OCI-LY1 (cell line): Measurements from ENCODE around the gene ZBTB20.

Source experiments
- EZH2 ChIP-seq: fragments of 200-600 bp; sonication (generic), shearing (Covaris generic); IDR thresholded peaks from 2 replicates; pipeline ENCODE4 v1.8.0; 2017; ENCODE audit warnings: borderline replicate concordance, mixed run types, mild to moderate bottlenecking, antibody characterized with exemption, low read length, moderate library complexity, mixed read lengths
- TF ChIP-seq, protein P1 (sequence below): fragments of 200-600 bp; sonication (generic), shearing (Covaris generic); IDR thresholded peaks from 2 replicates; pipeline ENCODE4 v1.5.1; 2017; ENCODE audit warnings: mild to moderate bottlenecking, antibody characterized with exemption, low read length, moderate library complexity, mixed read lengths

DNA sequence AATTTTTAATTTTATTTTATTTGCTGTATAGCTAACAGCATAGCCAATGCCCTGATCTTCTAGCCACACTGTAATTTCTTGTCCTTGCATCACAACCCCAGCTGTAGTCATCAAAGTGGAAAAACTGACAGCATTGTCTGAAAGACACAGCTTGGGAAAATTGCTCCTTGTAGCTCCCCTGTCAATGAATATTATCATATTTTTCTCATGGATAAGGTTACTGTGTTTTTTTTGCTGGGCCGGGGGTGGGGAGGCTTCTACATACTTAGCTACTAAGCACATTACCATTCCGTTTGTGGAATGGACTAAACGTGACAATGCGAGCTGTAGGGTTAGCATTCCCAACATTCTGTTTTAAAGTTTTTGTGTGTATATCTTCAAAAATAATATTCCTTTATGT, 472.0 kb downstream of the ZBTB20 start:
- TF ChIP-seq, protein P1, sequence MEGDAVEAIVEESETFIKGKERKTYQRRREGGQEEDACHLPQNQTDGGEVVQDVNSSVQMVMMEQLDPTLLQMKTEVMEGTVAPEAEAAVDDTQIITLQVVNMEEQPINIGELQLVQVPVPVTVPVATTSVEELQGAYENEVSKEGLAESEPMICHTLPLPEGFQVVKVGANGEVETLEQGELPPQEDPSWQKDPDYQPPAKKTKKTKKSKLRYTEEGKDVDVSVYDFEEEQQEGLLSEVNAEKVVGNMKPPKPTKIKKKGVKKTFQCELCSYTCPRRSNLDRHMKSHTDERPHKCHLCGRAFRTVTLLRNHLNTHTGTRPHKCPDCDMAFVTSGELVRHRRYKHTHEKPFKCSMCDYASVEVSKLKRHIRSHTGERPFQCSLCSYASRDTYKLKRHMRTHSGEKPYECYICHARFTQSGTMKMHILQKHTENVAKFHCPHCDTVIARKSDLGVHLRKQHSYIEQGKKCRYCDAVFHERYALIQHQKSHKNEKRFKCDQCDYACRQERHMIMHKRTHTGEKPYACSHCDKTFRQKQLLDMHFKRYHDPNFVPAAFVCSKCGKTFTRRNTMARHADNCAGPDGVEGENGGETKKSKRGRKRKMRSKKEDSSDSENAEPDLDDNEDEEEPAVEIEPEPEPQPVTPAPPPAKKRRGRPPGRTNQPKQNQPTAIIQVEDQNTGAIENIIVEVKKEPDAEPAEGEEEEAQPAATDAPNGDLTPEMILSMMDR: no peak
- TF ChIP-seq EZH2: no peak
